IMR-90 (cell line): ENCODE results near the gene UGDH. TPM values are rescaled to one million over a fixed set of nuclear protein-coding genes. Genes with fewer than 3 reads are reported as not detected.

ENCODE experiments used
- ATAC-seq: fragments of 200-7000 bp; cut with Tn5 transposase; 2 replicates; pipeline ENCODE4 v1.9.1; 2020; ENCODE audit warnings: low read depth, mild to moderate bottlenecking, moderate library complexity
- BruUV-seq: library from RNA; stranded (reverse); fragments of 400-500 nt; replicated peaks from 2 replicates; lab custom pipeline; 2021; lab: Mats Ljungman, UMichigan
- CTCF ChIA-PET: fragments of 300-600 bp; formaldehyde crosslinking; extraction: SDS; loops from one replicate; lab custom pipeline; 2021; ENCODE audit warnings: antibody characterized with exemption; lab: Yijun Ruan, JAX
- POLR2A ChIA-PET: fragments of 300-600 bp; sonication (Branson Sonifier 250); formaldehyde crosslinking; loops from one replicate; lab custom pipeline; 2022; ENCODE audit warnings: antibody characterized with exemption; ENCODE audit not compliant: unreplicated experiment; lab: Charles Lee
- DNase-seq: peaks from one replicate; pipeline ENCODE4 v3.0.0; 2013
- H2AFZ ChIP-seq: replicated peaks from 2 replicates; pipeline ENCODE3; 2013; ENCODE audit warnings: low read length, mild to moderate bottlenecking; ENCODE audit not compliant: poor library complexity
- H2AK5ac ChIP-seq: 2 replicates; pipeline ENCODE4 v1.6.1; 2013; ENCODE audit warnings: low read depth, low read length, inconsistent platforms
- H2AK9ac ChIP-seq: replicated peaks from 2 replicates; pipeline ENCODE3; 2013; ENCODE audit warnings: mild to moderate bottlenecking, low read depth, low read length, moderate library complexity; ENCODE audit not compliant: poor library complexity
- H2BK120ac ChIP-seq: 2 replicates; pipeline ENCODE4 v1.6.1; 2013; ENCODE audit warnings: low read depth, low read length, inconsistent platforms
- H2BK15ac ChIP-seq: 3 replicates; pipeline ENCODE4 v1.6.1; 2013; ENCODE audit warnings: low read depth, low read length, inconsistent platforms
- H2BK20ac ChIP-seq: 2 replicates; pipeline ENCODE4 v1.6.1; 2013; ENCODE audit warnings: low read depth, mild to moderate bottlenecking, inconsistent platforms, low read length, moderate library complexity
- H2BK5ac ChIP-seq: 2 replicates; pipeline ENCODE4 v1.6.1; 2013; ENCODE audit warnings: mild to moderate bottlenecking, low read depth, low read length, inconsistent platforms; ENCODE audit not compliant: poor library complexity, severe bottlenecking
- H3K14ac ChIP-seq: replicated peaks from 2 replicates; pipeline ENCODE4 v1.6.1; 2013; ENCODE audit warnings: low read depth, low read length, inconsistent platforms
- H3K18ac ChIP-seq: 2 replicates; pipeline ENCODE4 v1.6.1; 2013; ENCODE audit warnings: low read depth, low read length, control low read depth
- H3K23ac ChIP-seq: 2 replicates; pipeline ENCODE4 v1.6.1; 2013; ENCODE audit warnings: low read depth, low read length, inconsistent platforms
- H3K27ac ChIP-seq: 2 replicates; pipeline ENCODE4 v1.5.1; 2013; ENCODE audit warnings: mild to moderate bottlenecking, control low read depth, low read length; ENCODE audit not compliant: insufficient read depth
- H3K27me3 ChIP-seq: 2 replicates; pipeline ENCODE4 v1.6.1; 2013; ENCODE audit warnings: low read length; ENCODE audit not compliant: control insufficient read depth, insufficient read depth
- H3K36me3 ChIP-seq: 2 replicates; pipeline ENCODE4 v1.6.1; 2013; ENCODE audit warnings: low read length, mixed read lengths; ENCODE audit not compliant: control insufficient read depth, insufficient read depth
- H3K4ac ChIP-seq: 2 replicates; pipeline ENCODE4 v1.6.1; 2013; ENCODE audit warnings: low read depth, low read length, inconsistent platforms
- H3K4me1 ChIP-seq: 2 replicates; pipeline ENCODE4 v1.6.1; 2013; ENCODE audit warnings: low read length, mixed read lengths; ENCODE audit not compliant: control insufficient read depth, insufficient read depth
- H3K4me2 ChIP-seq: 2 replicates; pipeline ENCODE4 v1.6.1; 2013; ENCODE audit warnings: low read depth, mild to moderate bottlenecking, control low read depth, low read length, moderate library complexity
- H3K4me3 ChIP-seq: 2 replicates; pipeline ENCODE4 v1.5.1; 2013; ENCODE audit warnings: low read depth, mild to moderate bottlenecking, control low read depth, low read length, moderate library complexity; ENCODE audit not compliant: insufficient read depth
- H3K56ac ChIP-seq: 2 replicates; pipeline ENCODE4 v1.6.1; 2013; ENCODE audit warnings: low read length, inconsistent platforms; ENCODE audit not compliant: insufficient read depth; ENCODE audit errors: extremely low read depth
- H3K79me1 ChIP-seq, 2 experiments: 2 replicates each; pipeline ENCODE4 v1.6.1; 2013; ENCODE audit warnings: low read length in 2 of 2, inconsistent platforms in 1 of 2, low read depth in 1 of 2
- H3K9ac ChIP-seq: 2 replicates; pipeline ENCODE4 v1.6.1; 2013; ENCODE audit warnings: low read depth, low read length, control low read depth
- H3K9me1 ChIP-seq: 2 replicates; pipeline ENCODE4 v1.6.1; 2013; ENCODE audit warnings: low read length, inconsistent platforms; ENCODE audit not compliant: insufficient read depth
- H3K9me3 ChIP-seq: 2 replicates; pipeline ENCODE4 v1.6.1; 2013; ENCODE audit warnings: low read length; ENCODE audit not compliant: control insufficient read depth, insufficient read depth
- H4K20me1 ChIP-seq: 2 replicates; pipeline ENCODE4 v1.6.1; 2013; ENCODE audit warnings: low read length, inconsistent platforms; ENCODE audit not compliant: insufficient read depth
- H4K5ac ChIP-seq: 2 replicates; pipeline ENCODE4 v1.6.1; 2013; ENCODE audit warnings: mild to moderate bottlenecking, low read depth, low read length, control low read depth
- H4K8ac ChIP-seq, 2 experiments: 2 replicates each; pipeline ENCODE4 v1.6.1; 2013; ENCODE audit warnings: low read depth in 2 of 2, low read length in 2 of 2, control low read depth in 1 of 2, inconsistent platforms in 1 of 2
- H4K91ac ChIP-seq: 2 replicates; pipeline ENCODE4 v1.6.1; 2013; ENCODE audit warnings: low read depth, low read length, inconsistent platforms; ENCODE audit not compliant: insufficient read depth
- CEBPB ChIP-seq: IDR thresholded peaks from 2 replicates; pipeline ENCODE4 v1.6.1; 2012; ENCODE audit warnings: low read depth, low read length, improper control_type of control experiment
- WGBS, 2 experiments: methylation state at CpG; one replicate each; pipeline versions ENCODE4 v1.1.5 to v1.1.7; 2013; ENCODE audit warnings: missing lambda C conversion rate in 2 of 2; ENCODE audit not compliant: insufficient read length in 1 of 2; ENCODE audit errors: extremely low coverage in 2 of 2; 5-methylcytosine and 5-hydroxymethylcytosine counted together
- dilution Hi-C: fragments of 300-500 bp; cut with HindIII; formaldehyde crosslinking; loops from one replicate; pipeline ENCODE4 v1.14.3; 2018; ENCODE audit warnings: low sequenced_read_pairs; ENCODE audit not compliant: unreplicated experiment
- in situ Hi-C: fragments of 300-500 bp; cut with MboI; formaldehyde crosslinking; loops from 3 replicates; pipeline ENCODE4 v1.14.3; 2019; ENCODE audit warnings: low sequenced_read_pairs, inconsistent platforms, mixed read lengths
- intact Hi-C: fragments of 100-400 bp; cut with micrococcal nuclease; formaldehyde crosslinking; loops from 2 replicates; pipeline ENCODE4 v1.10.0; 2022
- polyA plus RNA-seq, 3 experiments: library from polyadenylated mRNA; depleted of rRNA; stranded (reverse); fragments of >200 nt; gene quantifications; 2 replicates each; pipeline ENCODE4 v1.2.3, GENCODE V29; 2012; ENCODE audit warnings: low replicate concordance in 1 of 3
- total RNA-seq: library from RNA; depleted of rRNA; stranded (reverse); fragments of >200 nt; gene quantifications from 2 replicates; pipeline ENCODE4 v1.2.3, GENCODE V29; 2012

Gene UGDH
- total and polyA plus RNA-seq, 2 of the 4 experiments (the other 2 are of a cell fraction), result 69.2 to 257 TPM

GRCh38 chr4:39455486-39455885 is 71.8 kb downstream of the UGDH start:
- H2AK9ac ChIP-seq, result no peak overlapping the region
- H4K20me1 ChIP-seq, result peaks cover 56% of the 10 kb centered on the region
- peaks cover 5% of the 10 kb centered on the region for H3K4me1 ChIP-seq
- no peak for TF ChIP-seq CEBPB
- H3K4ac ChIP-seq, result no peak overlapping the region
- dilution Hi-C loops (no loop called here), in situ Hi-C loops (no loop called here), intact Hi-C loops (no loop called here)
- no peak overlapping the region for H2BK5ac ChIP-seq
- H3K56ac ChIP-seq, result no peak overlapping the region
- peaks cover 40% of the 10 kb centered on the region for H3K36me3 ChIP-seq
- CTCF ChIA-PET, result no interaction called here
- H2BK15ac ChIP-seq, result no peak overlapping the region
- no CpG with 5 or more reads among the region's 6 CpGs for WGBS, 2 experiments
- no peak overlapping the region for H4K5ac ChIP-seq
- H2BK120ac ChIP-seq, result no peak overlapping the region
- H3K9me3 ChIP-seq, result no peaks in the 10 kb centered on the region
- no peak overlapping the region for H3K27ac ChIP-seq
- H2BK20ac ChIP-seq, result no peak overlapping the region
- H3K9me1 ChIP-seq, result peaks cover 3% of the 10 kb centered on the region; the same call in 1 of the 2 replicates
- H2AK5ac ChIP-seq, result no peak overlapping the region
- ATAC-seq (no peak), DNase-seq (no peak)
- POLR2A ChIA-PET, result interaction anchor here (0.6 kb wide), 1 partner anchor 484 kb away, joined by 3 read pairs; no protein-coding TSS in a partner anchor
- no TSS peak for BruUV-seq
- no peak overlapping the region for H3K4me2 ChIP-seq
- no peak overlapping the region for H3K14ac ChIP-seq
- H3K4me3 ChIP-seq, result no peak overlapping the region
- no peak overlapping the region for H2AFZ ChIP-seq
- no peak overlapping the region for H3K9ac ChIP-seq
- H3K18ac ChIP-seq, result no peak overlapping the region
- no peaks in the 10 kb centered on the region for H3K27me3 ChIP-seq
- no peak overlapping the region for H4K8ac ChIP-seq
- no peak overlapping the region for H3K23ac ChIP-seq
- peaks cover 33 to 60% of the 10 kb centered on the region in 2 experiments for H3K79me1 ChIP-seq
- H4K91ac ChIP-seq, result no peak overlapping the region
